ENCODE results near the gene NME5. TPM values are rescaled to one million over a fixed set of nuclear protein-coding genes. Genes with fewer than 3 reads are reported as not detected.

The NME5 gene
- total and polyA plus RNA-seq, 4 donors = 0.09 to 1.3 (median 0.40) TPM

- no peak for DNase-seq (ENCODE audit: low spot score)
- H3K27ac ChIP-seq (ENCODE audit: low read depth in 1 of 2, low read length in 2 of 2) = no peak overlapping the region
- H3K27me3 ChIP-seq (ENCODE audit: control insufficient read depth in 4 of 4, insufficient read depth in 4 of 4, low read length in 3 of 4) = no peaks in the 10 kb centered on the region
- no peak overlapping the region for H3K4me3 ChIP-seq (ENCODE audit: low read depth in 1 of 3, low read length in 3 of 3)
- no peaks in the 10 kb centered on the region for H3K9me3 ChIP-seq (ENCODE audit: control insufficient read depth in 4 of 4, low read length in 3 of 4)
- no peak overlapping the region for H3K9ac ChIP-seq (ENCODE audit: low read depth in 1 of 2, low read length in 2 of 2)
- WGBS = 66% methylated on average over 5 of the region's 5 CpGs
- H3K4me1 ChIP-seq (ENCODE audit: control insufficient read depth in 4 of 4, insufficient read depth in 4 of 4, low read length in 3 of 4) = no peaks in the 10 kb centered on the region
- no peaks in the 10 kb centered on the region for H3K36me3 ChIP-seq (ENCODE audit: control insufficient read depth in 4 of 4, insufficient read depth in 3 of 4, low read depth in 1 of 4, low read length in 3 of 4)
- TF ChIP-seq JUND (IDR thresholded peaks at IDR 0.05) (no peak), FOXA1 (IDR thresholded peaks at IDR 0.05) (no peak), HNF4G (IDR thresholded peaks at IDR 0.05) (no peak), EGR1 (IDR thresholded peaks at IDR 0.05; ENCODE audit: low read depth in 2 of 2) (no peak), RXRA (IDR thresholded peaks at IDR 0.05) (no peak), GABPA (IDR thresholded peaks at IDR 0.05 in 1 of 2, conservative IDR thresholded peaks at IDR 0.05 in 1 of 2) (no peak), MAX (IDR thresholded peaks at IDR 0.05) (no peak), ATF3 (IDR thresholded peaks at IDR 0.05) (no peak), ZBTB33 (IDR thresholded peaks at IDR 0.05) (no peak), HNF4A (conservative IDR thresholded peaks at IDR 0.05) (no peak), REST (IDR thresholded peaks at IDR 0.05) (no peak), TAF1 (conservative IDR thresholded peaks at IDR 0.05) (no peak), CTCF (IDR thresholded peaks at IDR 0.05; ENCODE audit: low read depth, low read length, missing input control) (no peak)
These were observed 10.9 kb downstream of the NME5 start for GRCh38 chr5:138128334-138128733.

GRCh38 chr5:138115254-138115653 lies 24.0 kb downstream of the NME5 start:
- no peaks in the 10 kb centered on the region for H3K36me3 ChIP-seq (ENCODE audit: control insufficient read depth in 4 of 4, insufficient read depth in 3 of 4, low read depth in 1 of 4, low read length in 3 of 4)
- no peak for DNase-seq (ENCODE audit: low spot score)
- H3K4me1 ChIP-seq (ENCODE audit: control insufficient read depth in 4 of 4, insufficient read depth in 4 of 4, low read length in 3 of 4) = no peaks in the 10 kb centered on the region
- no peaks in the 10 kb centered on the region for H3K9me3 ChIP-seq (ENCODE audit: control insufficient read depth in 4 of 4, low read length in 3 of 4)
- H3K4me3 ChIP-seq (ENCODE audit: low read depth in 1 of 3, low read length in 3 of 3) = no peak overlapping the region
- no peak overlapping the region for H3K27ac ChIP-seq (ENCODE audit: low read depth in 1 of 2, low read length in 2 of 2)
- H3K9ac ChIP-seq (ENCODE audit: low read depth in 1 of 2, low read length in 2 of 2) = no peak overlapping the region
- H3K27me3 ChIP-seq (ENCODE audit: control insufficient read depth in 4 of 4, insufficient read depth in 4 of 4, low read length in 3 of 4) = no peaks in the 10 kb centered on the region
- TF ChIP-seq FOXA1 (IDR thresholded peaks at IDR 0.05) = no peak
- no peak for TF ChIP-seq CTCF (IDR thresholded peaks at IDR 0.05; ENCODE audit: low read depth, low read length, missing input control)
- no peak for TF ChIP-seq MAX (IDR thresholded peaks at IDR 0.05)
- TF ChIP-seq TAF1 (conservative IDR thresholded peaks at IDR 0.05) = no peak
- no peak for TF ChIP-seq RAD21 (IDR thresholded peaks at IDR 0.05)
- TF ChIP-seq ZBTB33 (IDR thresholded peaks at IDR 0.05) = no peak
- TF ChIP-seq JUND (IDR thresholded peaks at IDR 0.05) = no peak
- no peak for TF ChIP-seq HNF4G (IDR thresholded peaks at IDR 0.05)
- no peak for TF ChIP-seq RXRA (IDR thresholded peaks at IDR 0.05)
- TF ChIP-seq NR2F2 (IDR thresholded peaks at IDR 0.05) = no peak
- no peak for TF ChIP-seq SP1 (IDR thresholded peaks at IDR 0.05)

Data from liver (tissue), 9 donors.